Measurements from ENCODE around the gene AHI1. TPM values are rescaled to one million over a fixed set of nuclear protein-coding genes. Genes with fewer than 3 reads are reported as not detected.

AHI1 gene
- total RNA-seq, 1 experiment from 2014 or later, result 18.8 TPM

GRCh38 chr6:135527960-135528249 is 30.4 kb upstream of the AHI1 start:
- ATAC-seq, result no peak
- Mint-ChIP-seq H3K4me1 (no peaks in the 10 kb centered on the region), H3K4me3 (no peak overlapping the region), H3K9me3 (no peaks in the 10 kb centered on the region), H3K27me3 (ENCODE audit: low read depth) (no peaks in the 10 kb centered on the region), H3K36me3 (no peaks in the 10 kb centered on the region), H3K27ac (no peak overlapping the region)
- DNase-seq (ENCODE audit: low spot score), result no peak
- TF ChIP-seq TEAD4 (CRISPR knock-in tag; IDR thresholded peaks at IDR 0.05) (no peak), AFF4 (CRISPR knock-in tag; IDR thresholded peaks at IDR 0.05; ENCODE audit: borderline replicate concordance) (no peak), SOX15 (CRISPR knock-in tag; IDR thresholded peaks at IDR 0.05) (no peak), GTF2I (CRISPR knock-in tag; conservative IDR thresholded peaks at IDR 0.05) (no peak), JUN (CRISPR knock-in tag; IDR thresholded peaks at IDR 0.05) (no peak)
- ChIA-PET POLR2A (no interaction called here), CTCF (no interaction called here)

- ChIA-PET POLR2A (no interaction called here), CTCF (no interaction called here)
- no peaks in the 10 kb centered on the region for H3K9me3 Mint-ChIP-seq
- no peak overlapping the region for H3K4me3 Mint-ChIP-seq
- no peaks in the 10 kb centered on the region for H3K4me1 Mint-ChIP-seq
- no peak for ATAC-seq
- no peak overlapping the region for H3K27ac Mint-ChIP-seq
- no peak for DNase-seq (ENCODE audit: low spot score)
- no peaks in the 10 kb centered on the region for H3K27me3 Mint-ChIP-seq (ENCODE audit: low read depth)
- no peaks in the 10 kb centered on the region for H3K36me3 Mint-ChIP-seq
- TF ChIP-seq ZNF416 (CRISPR knock-in tag; IDR thresholded peaks at IDR 0.05) (no peak), ZBTB21 (CRISPR knock-in tag; IDR thresholded peaks at IDR 0.05; ENCODE audit: borderline replicate concordance) (no peak), PRDM15 (CRISPR knock-in tag; IDR thresholded peaks at IDR 0.05) (no peak), IRF1 (CRISPR knock-in tag; IDR thresholded peaks at IDR 0.05) (no peak), ARID4B (CRISPR knock-in tag; IDR thresholded peaks at IDR 0.05; ENCODE audit: borderline replicate concordance) (no peak), E2F5 (CRISPR knock-in tag; IDR thresholded peaks at IDR 0.05) (no peak), NR3C1 (CRISPR knock-in tag; conservative IDR thresholded peaks at IDR 0.05; ENCODE audit: low read depth) (no peak), GABPB1 (CRISPR knock-in tag; IDR thresholded peaks at IDR 0.05) (no peak), E2F4 (CRISPR knock-in tag; IDR thresholded peaks at IDR 0.05; ENCODE audit: borderline replicate concordance, low read depth) (no peak), PRRX2 (CRISPR knock-in tag; IDR thresholded peaks at IDR 0.05) (no peak), JAZF1 (CRISPR knock-in tag; IDR thresholded peaks at IDR 0.05) (no peak), FOXK1 (CRISPR knock-in tag; IDR thresholded peaks at IDR 0.05) (no peak), SMAD3 (CRISPR knock-in tag; IDR thresholded peaks at IDR 0.05; ENCODE audit: borderline replicate concordance) (no peak), NFYB (CRISPR knock-in tag; conservative IDR thresholded peaks at IDR 0.05; ENCODE audit: low read depth) (no peak), KAT7 (CRISPR knock-in tag; IDR thresholded peaks at IDR 0.05; ENCODE audit: borderline replicate concordance) (no peak), ZNF219 (CRISPR knock-in tag; IDR thresholded peaks at IDR 0.05; ENCODE audit: borderline replicate concordance) (no peak)
Measured at GRCh38 chr6:135527116-135527959, 29.8 kb upstream of the AHI1 start.

All from WTC11 (cell line).